K562 (cell line): ENCODE data around the gene SPHK2.

Experiments used
- ADNP ChIP-seq: fragments of 200-800 bp; sonication (Bioruptor generic); IDR thresholded peaks from 2 replicates; pipeline ENCODE4 v1.6.1; 2016; ENCODE audit warnings: missing genetic modification characterization, missing compliant biosample characterization
- CBX2 ChIP-seq: fragments of 200-600 bp; sonication (generic); IDR thresholded peaks from one replicate; pipeline ENCODE4 v1.6.1; 2012; ENCODE audit warnings: mild to moderate bottlenecking, low read length, inconsistent platforms; ENCODE audit not compliant: insufficient read depth, poor library complexity, severe bottlenecking
- POLR2AphosphoS2 ChIP-seq: IDR thresholded peaks from 2 replicates; pipeline ENCODE4 v1.6.1; 2012; ENCODE audit warnings: low read length, improper control_type of control experiment
- TF ChIP-seq, protein P1 (sequence below): fragments of 250-450 bp; sonication (Bioruptor Pico); IDR thresholded peaks from 2 replicates; pipeline ENCODE4 v1.5.0; 2020; ENCODE audit warnings: mild to moderate bottlenecking, borderline replicate concordance
- TF ChIP-seq, protein P2 (sequence below): IDR thresholded peaks from 3 replicates; pipeline ENCODE4 v1.6.1; 2011; ENCODE audit warnings: borderline replicate concordance, mild to moderate bottlenecking; ENCODE audit not compliant: insufficient read length, insufficient read depth
- TF ChIP-seq, protein P3 (sequence below), 2 experiments: fragments of 450-650 bp in 1 of 2; sonication (generic) in 1 of 2; formaldehyde crosslinking; conservative IDR thresholded peaks; 2 replicates each; pipeline versions ENCODE4 v1.4.0 to v1.8.1; 2020 to 2022; ENCODE audit warnings: mild to moderate bottlenecking in 1 of 2, missing genetic modification reagents in 1 of 2
- TF ChIP-seq, protein P4 (sequence below): sonication (generic); formaldehyde crosslinking; IDR thresholded peaks from 2 replicates; pipeline ENCODE4 v1.8.0; 2022; ENCODE audit warnings: mild to moderate bottlenecking, missing genetic modification reagents, borderline replicate concordance

DNA sequence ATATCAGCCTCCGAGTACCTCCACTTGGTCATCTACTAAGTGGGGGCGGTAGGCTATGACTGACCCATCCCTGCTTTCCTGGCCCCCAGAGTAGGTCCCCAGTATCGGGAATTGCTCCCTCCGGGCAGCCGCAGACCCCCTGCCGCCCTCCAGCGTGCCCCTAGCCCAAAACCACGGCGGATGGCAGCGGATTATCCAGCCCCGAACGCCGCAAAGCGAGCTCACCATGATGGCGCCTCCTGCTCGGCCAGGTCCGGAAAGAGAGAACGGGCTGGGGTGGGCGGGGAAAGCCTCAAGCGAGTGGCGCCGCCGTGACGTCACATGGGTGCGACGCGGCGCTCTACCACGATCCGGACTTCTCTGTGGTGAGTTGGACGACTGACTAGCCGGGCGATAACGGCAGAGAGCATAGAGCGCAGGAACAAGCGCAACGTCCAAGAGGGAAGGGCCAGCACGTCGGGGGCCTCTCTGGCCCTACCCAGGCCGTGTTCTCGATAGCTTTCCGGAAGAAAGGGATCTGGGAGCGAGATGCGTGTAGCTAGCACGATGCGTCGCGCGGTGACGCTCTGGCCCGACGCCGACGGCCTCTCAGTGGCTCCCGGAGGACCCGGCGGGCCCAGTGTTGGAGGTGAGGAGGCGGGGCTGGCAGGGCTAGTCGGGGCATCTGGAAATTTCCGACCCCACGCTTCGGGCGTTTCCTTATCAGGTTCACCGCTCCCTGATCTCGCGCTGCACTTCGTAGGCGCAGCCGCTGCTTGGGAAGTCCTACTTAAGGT, at the start of gene SPHK2, which contains the start of gene RPL18:
- TF ChIP-seq ADNP (tag) (no peak), CBX2 (no peak), POLR2AphosphoS2 (peak; percentile 88)
- TF ChIP-seq, protein P1, sequence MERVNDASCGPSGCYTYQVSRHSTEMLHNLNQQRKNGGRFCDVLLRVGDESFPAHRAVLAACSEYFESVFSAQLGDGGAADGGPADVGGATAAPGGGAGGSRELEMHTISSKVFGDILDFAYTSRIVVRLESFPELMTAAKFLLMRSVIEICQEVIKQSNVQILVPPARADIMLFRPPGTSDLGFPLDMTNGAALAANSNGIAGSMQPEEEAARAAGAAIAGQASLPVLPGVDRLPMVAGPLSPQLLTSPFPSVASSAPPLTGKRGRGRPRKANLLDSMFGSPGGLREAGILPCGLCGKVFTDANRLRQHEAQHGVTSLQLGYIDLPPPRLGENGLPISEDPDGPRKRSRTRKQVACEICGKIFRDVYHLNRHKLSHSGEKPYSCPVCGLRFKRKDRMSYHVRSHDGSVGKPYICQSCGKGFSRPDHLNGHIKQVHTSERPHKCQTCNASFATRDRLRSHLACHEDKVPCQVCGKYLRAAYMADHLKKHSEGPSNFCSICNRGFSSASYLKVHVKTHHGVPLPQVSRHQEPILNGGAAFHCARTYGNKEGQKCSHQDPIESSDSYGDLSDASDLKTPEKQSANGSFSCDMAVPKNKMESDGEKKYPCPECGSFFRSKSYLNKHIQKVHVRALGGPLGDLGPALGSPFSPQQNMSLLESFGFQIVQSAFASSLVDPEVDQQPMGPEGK (CRISPR knock-in tag): no peak
- TF ChIP-seq, protein P2, sequence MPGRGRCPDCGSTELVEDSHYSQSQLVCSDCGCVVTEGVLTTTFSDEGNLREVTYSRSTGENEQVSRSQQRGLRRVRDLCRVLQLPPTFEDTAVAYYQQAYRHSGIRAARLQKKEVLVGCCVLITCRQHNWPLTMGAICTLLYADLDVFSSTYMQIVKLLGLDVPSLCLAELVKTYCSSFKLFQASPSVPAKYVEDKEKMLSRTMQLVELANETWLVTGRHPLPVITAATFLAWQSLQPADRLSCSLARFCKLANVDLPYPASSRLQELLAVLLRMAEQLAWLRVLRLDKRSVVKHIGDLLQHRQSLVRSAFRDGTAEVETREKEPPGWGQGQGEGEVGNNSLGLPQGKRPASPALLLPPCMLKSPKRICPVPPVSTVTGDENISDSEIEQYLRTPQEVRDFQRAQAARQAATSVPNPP: no peak
- TF ChIP-seq, protein P3, sequence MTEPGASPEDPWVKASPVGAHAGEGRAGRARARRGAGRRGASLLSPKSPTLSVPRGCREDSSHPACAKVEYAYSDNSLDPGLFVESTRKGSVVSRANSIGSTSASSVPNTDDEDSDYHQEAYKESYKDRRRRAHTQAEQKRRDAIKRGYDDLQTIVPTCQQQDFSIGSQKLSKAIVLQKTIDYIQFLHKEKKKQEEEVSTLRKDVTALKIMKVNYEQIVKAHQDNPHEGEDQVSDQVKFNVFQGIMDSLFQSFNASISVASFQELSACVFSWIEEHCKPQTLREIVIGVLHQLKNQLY (CRISPR knock-in tag; conservative IDR thresholded peaks at IDR 0.05): no peak
- TF ChIP-seq, protein P4, sequence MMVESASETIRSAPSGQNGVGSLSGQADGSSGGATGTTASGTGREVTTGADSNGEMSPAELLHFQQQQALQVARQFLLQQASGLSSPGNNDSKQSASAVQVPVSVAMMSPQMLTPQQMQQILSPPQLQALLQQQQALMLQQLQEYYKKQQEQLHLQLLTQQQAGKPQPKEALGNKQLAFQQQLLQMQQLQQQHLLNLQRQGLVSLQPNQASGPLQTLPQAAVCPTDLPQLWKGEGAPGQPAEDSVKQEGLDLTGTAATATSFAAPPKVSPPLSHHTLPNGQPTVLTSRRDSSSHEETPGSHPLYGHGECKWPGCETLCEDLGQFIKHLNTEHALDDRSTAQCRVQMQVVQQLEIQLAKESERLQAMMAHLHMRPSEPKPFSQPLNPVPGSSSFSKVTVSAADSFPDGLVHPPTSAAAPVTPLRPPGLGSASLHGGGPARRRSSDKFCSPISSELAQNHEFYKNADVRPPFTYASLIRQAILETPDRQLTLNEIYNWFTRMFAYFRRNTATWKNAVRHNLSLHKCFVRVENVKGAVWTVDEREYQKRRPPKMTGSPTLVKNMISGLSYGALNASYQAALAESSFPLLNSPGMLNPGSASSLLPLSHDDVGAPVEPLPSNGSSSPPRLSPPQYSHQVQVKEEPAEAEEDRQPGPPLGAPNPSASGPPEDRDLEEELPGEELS (CRISPR knock-in tag): 0 out of 2 replicates have a peak, but pooled peaks have one; percentile 67
